ENCODE results near the gene ADIRF.
A peak's percentile ranks its signal among the peaks of the same experiment; 100 is the strongest.

DNA sequence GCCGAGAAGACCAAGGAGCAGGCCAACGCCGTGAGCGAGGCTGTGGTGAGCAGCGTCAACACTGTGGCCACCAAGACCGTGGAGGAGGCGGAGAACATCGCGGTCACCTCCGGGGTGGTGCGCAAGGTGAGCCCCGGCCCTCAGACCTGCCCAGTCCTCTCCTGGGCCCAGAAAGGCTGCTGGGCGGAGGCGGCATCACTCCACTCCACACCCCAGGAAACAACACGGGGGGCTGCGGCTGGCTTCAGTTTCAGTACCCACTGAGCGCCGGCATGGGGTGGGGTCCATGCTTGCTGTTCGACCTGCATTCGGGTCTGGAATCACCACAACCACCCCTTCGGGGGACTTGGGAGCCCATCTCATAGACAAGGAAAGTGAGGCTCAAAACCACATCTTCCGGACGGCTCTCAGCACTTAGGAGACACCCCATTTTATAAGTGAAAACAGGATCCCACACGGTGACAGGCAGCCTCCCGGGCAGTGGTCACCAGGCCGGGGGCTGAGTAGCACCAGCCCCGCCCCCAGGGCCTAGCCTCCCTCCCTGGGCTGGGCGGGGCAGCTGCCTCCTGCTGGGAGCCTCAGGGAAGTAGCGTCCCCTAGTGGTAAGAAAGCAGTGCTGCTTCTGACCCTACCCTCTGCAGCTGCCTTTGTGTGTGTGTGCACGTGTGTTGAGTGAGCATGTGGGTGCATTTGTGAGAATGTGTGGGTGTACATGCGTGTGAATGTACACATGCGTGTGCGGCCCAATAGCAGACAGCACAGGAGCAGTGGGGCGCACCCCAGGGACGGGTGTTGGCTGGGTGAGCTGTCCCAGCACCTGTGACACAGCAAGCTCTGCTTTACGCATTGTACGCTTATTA, 8.0 kb upstream of the ADIRF start:
- TF ChIP-seq, protein P1, sequence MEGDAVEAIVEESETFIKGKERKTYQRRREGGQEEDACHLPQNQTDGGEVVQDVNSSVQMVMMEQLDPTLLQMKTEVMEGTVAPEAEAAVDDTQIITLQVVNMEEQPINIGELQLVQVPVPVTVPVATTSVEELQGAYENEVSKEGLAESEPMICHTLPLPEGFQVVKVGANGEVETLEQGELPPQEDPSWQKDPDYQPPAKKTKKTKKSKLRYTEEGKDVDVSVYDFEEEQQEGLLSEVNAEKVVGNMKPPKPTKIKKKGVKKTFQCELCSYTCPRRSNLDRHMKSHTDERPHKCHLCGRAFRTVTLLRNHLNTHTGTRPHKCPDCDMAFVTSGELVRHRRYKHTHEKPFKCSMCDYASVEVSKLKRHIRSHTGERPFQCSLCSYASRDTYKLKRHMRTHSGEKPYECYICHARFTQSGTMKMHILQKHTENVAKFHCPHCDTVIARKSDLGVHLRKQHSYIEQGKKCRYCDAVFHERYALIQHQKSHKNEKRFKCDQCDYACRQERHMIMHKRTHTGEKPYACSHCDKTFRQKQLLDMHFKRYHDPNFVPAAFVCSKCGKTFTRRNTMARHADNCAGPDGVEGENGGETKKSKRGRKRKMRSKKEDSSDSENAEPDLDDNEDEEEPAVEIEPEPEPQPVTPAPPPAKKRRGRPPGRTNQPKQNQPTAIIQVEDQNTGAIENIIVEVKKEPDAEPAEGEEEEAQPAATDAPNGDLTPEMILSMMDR (IDR thresholded peaks at IDR 0.05) = peak; percentile 91 to 95
- no peak for TF ChIP-seq POLR2A (IDR thresholded peaks at IDR 0.05)
